Activated CD8-positive, alpha-beta memory T cell treated with anti-CD3 and anti-CD28 coated beads, Interleukin-2, amount 50 U/mL, for 4 hours (primary cell): ENCODE data around the gene FAM47B.

Source experiments
- DNase-seq: peaks from one replicate; pipeline ENCODE4 v3.0.0-alpha.2; 2020

FAM47B gene

DNA sequence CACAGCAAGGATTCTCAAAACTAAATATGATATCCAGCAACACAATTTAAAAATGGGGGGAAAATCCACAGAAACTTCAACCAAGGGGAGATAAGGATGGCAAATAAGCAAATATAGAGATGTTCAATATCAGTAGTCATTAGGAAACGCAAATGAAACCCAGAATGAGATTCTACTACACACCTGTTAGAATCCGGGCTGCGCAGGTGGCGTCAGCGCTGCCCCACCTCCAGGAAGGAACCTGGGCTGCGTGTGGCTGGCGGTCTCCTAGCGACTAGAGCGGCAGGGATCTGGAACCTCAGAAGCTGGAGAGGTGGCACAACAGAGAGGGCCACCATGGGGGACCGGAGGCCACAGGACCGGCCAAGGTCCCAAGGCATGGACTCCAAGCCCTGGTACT, at the start of gene FAM47B:
Gene FAM47B (plus strand): TSS at position 301 of the 400 bp plus-strand sequence. CDS start 36 bp downstream, at position 337.
- DNase-seq = no peak

DNA sequence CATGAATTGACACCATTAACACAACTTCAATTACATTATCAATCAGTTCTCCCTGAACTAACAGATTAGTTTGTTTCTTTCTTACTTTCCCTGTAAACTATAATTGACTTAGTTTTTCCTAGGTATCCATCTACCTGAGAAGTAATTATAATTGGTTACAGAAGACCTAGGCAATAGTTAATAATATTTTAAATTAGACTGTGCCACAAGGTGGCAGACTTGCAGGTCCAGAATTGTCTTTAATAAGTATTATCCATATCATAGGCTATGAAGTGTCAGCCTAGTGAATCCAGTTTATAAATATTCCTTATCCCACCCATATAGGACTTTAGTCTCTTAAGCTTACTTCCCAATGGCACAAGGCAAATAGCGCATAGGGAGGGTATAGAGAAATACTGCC, 48.9 kb upstream of the FAM47B start:
- no peak for DNase-seq

DNA sequence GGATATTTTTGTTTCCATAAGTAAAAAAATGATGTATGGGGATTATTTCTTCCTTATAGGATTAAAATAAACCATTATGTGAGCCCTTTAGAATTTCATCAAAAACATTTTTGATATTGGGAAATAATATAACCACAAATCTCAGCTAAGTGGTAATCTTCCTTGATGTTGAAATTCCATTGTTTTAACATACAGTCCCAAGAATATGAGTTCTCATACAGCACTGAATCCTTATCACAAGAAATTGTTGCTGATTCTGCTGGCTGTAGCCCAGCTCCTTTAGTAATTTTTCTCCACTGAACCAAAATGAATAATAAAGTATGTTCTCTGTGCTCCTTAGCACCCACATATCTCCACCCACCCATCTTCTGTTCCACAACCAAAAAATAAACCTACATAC, 41.9 kb upstream of the FAM47B start:
- no peak for DNase-seq

DNA sequence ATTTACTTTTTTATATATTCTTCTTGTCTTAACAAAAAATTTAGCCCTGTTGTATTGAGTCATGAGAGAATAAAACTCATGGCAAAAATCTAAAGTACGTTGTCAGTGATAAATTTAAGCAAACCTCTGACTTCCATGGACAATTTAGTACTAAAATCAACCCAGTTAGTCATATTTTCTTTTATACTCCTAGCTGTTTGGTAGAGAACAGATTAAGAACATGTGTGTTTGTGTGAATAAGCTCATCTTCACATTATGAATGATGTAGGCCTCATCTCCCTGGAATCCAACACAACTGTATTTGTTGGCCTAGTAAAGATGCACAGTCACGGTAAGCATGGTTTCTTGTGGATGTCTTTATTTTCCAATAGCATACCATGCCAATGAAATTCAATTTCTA, 40.8 kb upstream of the FAM47B start:
- DNase-seq = no peak

DNA sequence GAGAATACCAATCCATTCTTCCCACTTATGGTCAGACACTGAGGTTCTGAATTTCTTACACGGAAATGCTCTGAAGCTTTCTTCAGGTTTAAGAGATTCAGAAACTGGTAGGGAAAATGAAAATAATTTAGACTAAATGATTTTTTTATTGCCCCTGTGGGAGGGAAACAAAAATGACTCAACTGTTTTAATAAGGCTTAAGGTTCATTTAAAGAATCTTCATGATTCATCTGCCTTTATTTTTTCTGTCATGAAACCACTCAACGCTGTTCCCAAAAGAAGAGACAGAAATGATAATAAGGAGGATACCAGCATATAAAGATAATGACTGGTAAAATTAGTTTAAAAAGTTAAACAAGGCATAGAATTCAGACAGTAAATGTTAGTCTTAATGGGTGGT, 39.3 kb upstream of the FAM47B start:
- DNase-seq = no peak

DNA sequence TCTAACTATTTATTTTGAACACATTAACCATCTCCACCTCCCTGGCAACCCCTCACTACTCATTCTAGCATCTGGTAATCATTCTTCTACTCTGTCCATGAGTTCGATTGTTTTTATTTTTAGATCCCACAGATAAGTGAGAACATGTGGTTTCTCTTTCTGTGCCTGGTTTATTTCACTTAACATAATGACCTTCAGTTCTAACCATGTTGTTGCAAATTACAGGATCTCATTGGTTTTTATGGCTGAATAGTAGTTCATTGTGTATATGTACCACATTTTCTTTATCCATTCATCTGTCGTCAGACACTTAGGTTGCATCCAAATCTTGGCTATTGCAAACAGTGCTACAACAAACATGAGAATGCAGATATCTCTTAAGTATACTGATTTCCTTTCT, 33.4 kb upstream of the FAM47B start:
- DNase-seq = no peak

DNA sequence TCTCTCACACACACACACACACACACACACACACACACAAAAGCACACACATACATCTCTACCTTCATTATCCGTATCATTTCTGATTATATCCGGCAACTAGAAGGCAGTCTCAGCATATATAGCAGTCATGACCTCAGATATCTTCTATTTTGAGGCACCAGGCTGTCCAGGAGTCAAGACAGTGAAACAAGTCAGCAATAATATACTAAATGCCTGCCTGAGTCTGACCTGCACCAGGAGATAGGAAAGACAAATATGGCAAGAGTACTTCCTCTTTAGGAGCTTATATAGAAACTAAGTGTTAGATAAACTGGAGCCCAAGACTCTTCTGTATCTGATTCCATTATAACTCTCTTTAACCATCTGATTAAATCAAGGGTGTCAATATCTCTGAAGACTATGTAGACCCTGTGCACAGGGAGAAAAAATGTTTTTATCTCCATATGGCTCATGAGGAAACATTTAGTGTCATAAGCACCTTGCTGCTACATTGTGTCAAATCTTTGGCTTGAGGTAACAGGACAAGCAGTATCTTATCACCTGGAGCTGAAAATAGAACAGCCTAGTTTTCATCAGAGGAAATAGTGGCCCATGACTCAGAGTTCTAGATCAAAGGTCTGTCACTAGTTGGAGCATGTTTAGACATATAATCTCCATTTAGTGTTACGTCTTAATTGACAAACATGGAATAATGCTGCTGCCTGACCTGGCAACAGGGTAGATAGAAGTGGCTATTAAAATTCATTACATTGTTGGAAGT, 27.0 kb upstream of the FAM47B start:
- DNase-seq = no peak

DNA sequence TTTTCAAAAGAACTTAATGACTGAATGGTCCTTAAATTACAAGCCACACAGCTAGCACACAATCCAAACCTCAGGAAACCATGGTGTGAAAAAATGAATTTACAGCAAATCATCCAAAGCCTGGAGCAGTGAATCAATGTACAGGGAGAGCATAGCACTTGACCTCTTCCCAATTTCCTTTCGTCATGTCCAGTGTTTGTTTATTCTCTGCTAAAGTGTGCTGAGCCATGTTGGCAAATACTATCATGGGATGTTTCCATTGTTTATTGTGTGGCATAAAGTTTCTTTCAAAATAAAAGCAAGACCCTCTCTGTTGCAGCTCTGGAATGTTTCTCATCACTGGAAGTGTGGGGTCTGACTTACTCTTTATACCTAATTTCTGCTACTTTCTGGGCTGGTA, 25.4 kb upstream of the FAM47B start:
- DNase-seq = no peak

DNA sequence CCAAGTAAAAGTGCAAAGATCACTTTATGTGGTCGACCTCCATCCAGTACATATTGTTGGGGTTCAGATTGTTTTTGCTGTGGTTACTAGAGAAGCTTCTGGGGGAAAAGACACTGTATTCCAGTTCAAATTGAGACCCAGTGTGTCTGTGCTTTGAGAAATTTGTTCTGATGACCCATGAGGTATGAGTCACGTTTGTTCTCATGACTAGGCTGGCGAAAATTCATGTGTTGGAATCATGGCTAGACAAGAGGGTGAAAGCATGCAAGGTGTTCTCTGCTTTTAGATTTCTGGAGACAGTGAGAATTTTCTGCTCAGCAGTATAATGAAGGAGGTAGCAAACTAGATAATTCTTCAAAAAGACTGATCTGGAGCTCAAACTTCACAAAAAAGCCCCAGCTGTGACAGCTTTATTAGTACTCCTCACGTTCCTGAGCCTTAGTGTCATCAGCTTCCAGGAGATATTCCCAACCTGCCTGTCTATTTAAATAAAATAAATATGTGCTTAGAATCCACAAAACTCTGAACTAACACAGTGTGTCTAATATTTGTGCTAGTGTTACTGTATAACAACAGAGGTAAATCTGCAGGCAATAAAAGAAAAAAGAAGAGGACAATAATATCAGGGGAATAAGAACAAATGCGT, 24.4 kb upstream of the FAM47B start:
- DNase-seq = no peak

DNA sequence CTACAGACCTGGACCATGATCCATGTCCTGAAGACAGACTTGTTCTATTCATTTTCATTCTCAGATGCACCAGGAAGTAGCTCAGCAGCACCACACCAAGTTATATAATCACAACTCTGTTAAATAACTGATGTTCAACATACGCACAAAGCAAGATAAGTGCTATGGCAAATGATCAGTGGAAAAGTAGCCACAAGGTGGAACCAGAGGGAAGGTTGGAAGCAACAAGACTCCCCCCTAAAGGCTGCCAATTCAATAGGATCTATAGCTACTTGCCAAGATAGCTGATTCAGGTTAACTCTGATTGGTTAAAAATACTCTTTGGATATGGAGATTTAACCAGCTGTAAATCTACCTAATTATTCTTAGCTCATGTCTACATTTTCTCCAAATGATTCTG, 23.7 kb upstream of the FAM47B start:
- DNase-seq = no peak

DNA sequence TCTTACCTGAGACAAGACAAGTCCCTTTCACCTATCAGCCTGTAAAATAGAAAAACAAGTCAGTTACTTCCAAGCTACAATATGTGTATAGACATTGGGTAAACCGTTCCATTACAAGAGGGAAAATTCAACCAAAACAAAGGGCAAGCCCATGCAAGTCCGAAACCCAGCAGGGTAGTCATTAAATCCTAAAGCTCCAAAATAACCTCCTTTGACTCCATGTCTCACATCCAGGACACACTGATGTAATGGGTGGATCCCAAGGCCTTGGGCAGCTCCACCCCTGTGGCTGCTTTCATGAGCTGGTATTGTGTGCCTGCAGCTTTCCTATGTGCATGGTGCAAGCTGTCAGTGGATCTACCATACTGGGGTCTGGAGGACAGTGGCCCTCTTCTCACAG, 14.7 kb upstream of the FAM47B start:
- no peak for DNase-seq

DNA sequence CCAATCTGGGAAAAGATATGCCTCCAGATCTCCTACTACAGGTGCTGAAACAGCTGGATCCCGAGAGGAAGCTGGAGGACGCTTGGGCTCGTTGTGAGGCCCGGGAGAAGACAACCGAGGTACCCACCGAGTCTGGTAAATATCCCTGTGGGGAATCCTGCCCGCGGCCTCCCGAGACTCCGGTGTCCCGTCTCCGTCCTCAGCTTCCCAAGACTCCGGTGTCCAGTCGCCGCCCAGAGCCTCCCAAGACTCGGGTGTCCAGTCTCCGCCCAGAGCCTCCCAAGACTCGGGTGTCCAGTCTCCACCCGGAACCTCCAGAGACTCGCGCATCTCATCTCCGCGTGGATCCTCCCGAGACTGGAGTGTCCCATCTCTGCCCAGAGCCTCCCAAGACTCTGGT, 639 bp downstream of the FAM47B start:
- DNase-seq = no peak

DNA sequence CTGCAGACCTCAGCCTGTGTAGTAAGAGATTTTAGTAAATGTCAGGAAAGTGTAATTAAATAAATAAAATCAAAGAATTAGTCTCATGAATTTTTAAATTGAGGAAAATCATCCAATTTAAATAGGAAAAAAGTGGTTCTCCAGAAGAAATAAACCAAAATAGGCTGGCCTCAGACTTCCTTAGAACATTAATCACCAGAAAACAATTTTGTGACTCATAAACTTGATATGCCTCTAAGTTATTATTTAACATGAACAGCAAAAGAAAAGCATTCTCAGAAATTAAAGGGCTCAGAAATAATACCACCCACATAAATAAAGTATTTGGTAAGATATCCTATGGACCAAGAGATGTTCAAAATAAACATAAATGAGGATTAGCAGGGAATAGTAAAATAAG, 14.3 kb downstream of the FAM47B start:
- no peak for DNase-seq

DNA sequence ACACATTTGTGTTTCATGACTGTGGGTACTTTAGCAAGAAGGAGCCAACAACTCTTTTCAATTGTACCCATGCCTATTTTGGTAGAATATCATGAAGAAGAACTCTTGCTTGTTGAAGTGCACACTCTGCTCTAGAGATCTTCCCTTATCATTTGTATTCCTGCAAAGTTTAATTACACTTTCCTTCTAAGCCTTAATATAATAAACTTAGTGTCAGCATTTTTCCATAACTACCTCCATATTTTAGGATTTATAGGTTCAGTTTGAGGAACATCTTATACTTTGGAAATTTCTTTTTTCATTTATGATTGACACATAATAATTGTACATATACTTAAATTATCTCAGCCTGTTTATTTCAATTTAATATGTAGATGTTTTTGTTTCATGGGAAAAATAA, 19.1 kb downstream of the FAM47B start:
- DNase-seq = no peak

DNA sequence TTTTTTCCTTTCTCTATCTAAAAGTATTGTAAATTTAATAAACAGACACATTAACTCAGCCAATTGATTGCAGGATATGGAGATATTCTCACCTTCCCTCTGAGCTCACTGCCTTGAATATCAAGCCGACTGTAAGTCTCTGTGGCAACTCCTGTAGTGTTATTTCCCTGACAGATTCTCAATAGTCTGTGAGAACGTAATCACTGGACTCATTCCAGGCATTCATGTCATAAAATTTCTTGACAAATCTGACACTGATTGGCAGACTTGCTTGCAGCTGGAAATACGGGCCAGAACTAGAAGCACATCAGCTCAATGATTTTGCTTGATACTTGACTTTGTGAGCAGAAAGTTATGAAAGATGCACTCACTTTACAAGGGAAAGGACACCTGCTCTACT, 29.6 kb downstream of the FAM47B start:
- DNase-seq = no peak

DNA sequence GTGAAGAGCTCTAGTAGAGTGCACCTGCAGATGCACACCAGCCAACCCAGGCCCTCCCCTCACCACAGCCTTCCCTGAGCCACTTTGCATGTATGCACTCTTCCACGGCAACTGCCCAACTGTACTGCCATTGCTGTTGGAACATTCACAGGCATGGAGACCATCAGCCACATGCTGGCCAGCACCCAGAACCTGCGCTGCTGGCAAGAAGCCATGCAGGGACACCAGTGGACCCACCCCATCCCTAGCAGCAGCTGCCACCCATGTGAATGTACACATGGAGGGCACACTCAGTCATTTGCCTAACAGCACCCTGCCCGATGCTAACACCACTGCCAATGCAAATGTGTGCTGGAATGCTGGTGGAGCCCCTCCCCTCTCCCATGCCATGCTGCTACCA, 35.6 kb downstream of the FAM47B start:
- DNase-seq = no peak

DNA sequence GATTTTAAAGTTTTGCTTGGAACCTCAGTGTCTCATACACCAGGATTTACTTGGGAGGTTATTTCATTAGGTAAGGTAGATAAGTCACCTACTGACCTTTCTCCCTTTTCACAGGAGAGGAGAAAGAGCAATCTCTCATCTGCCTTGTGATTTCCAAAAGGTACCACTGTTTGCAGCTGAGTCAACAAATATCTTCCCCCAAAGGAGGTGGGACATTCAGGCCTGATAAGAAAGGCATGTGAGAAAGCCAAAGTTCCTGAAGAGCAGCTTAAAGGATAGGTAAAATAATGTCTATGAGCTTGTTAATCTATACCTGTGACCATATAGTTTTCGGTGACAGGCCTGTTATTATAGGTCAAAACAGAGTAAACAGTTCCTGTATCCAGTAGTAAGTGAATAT, 45.0 kb downstream of the FAM47B start:
- no peak for DNase-seq
